D721Med (cell line): ENCODE data around the gene PRR23C.
"Not testable (repeated sequence)": the region's sequence is repeated elsewhere in the genome, so short reads cannot be mapped to it uniquely, and the experiment has no call there.

ENCODE experiments used
- DNase-seq: peaks from one replicate; pipeline ENCODE4 v3.0.0; 2011; ENCODE audit warnings: low spot score; ENCODE audit not compliant: insufficient read length
- FAIRE-seq: peaks from 2 replicates; lab custom pipeline; 2011; peaks lifted over from hg19 to GRCh38; lab: Jason Lieb, UNC
- CTCF ChIP-seq: IDR thresholded peaks from 2 replicates; pipeline ENCODE4 v1.5.1; 2012; ENCODE audit warnings: mild to moderate bottlenecking, control low read depth; ENCODE audit not compliant: insufficient read depth; ENCODE audit errors: missing control alignments

Gene PRR23C

GRCh38 chr3:139062918-139063317 is 18.2 kb upstream of the PRR23C start:
- DNase-seq = no peak
- no peak for FAIRE-seq
- TF ChIP-seq CTCF = no peak

- no peak for DNase-seq
- no peak for TF ChIP-seq CTCF
- FAIRE-seq = no peak
Measured at GRCh38 chr3:139052802-139053600, 8.3 kb upstream of the PRR23C start.

- DNase-seq (no peak), FAIRE-seq (no peak)
- no peak for TF ChIP-seq CTCF
Measured at GRCh38 chr3:139043554-139044365, 932 bp downstream of the PRR23C start.

GRCh38 chr3:139037478-139037877 is 7.2 kb downstream of the PRR23C start:
- FAIRE-seq (no peak), DNase-seq (no peak)
- no peak for TF ChIP-seq CTCF

GRCh38 chr3:139032326-139033002 is 12.2 kb downstream of the PRR23C start:
- no peak for FAIRE-seq
- DNase-seq = no peak

GRCh38 chr3:139030576-139030975 is 14.1 kb downstream of the PRR23C start:
- DNase-seq, FAIRE-seq: not testable (repeated sequence)

More at GRCh38 chr3:139032326-139033002, 12.2 kb downstream of the PRR23C start:
- TF ChIP-seq CTCF = no peak

- TF ChIP-seq CTCF = no peak
- DNase-seq = no peak
- FAIRE-seq = no peak
Measured at GRCh38 chr3:139024968-139025367, 19.7 kb downstream of the PRR23C start.
